ENCODE data around the gene LRRC7.
A peak's percentile ranks its signal among the peaks of the same experiment; 100 is the strongest.

Gene LRRC7

GRCh38 chr1:69852706-69853105 is 285.0 kb downstream of the LRRC7 start:
- no peaks in the 10 kb centered on the region for H3K4me1 ChIP-seq (ENCODE audit: insufficient read depth, low read length, poor library complexity, severe bottlenecking)
- TF ChIP-seq CTCF (conservative IDR thresholded peaks at IDR 0.05; ENCODE audit: low read length) (no peak), EZH2phosphoT487 (IDR thresholded peaks at IDR 0.05; ENCODE audit: borderline replicate concordance) (no peak)
- no peak overlapping the region for H2AFZ ChIP-seq (ENCODE audit: low read length)
- H3K9me3 ChIP-seq (ENCODE audit: insufficient read depth, low read depth, low read length) = no peaks in the 10 kb centered on the region
- H3K79me2 ChIP-seq (ENCODE audit: insufficient read depth, low read length) = no peaks in the 10 kb centered on the region
- no peaks in the 10 kb centered on the region for H3F3A ChIP-seq (ENCODE audit: low read depth)
- no peaks in the 10 kb centered on the region for H3K9me2 ChIP-seq (replicated peaks; ENCODE audit: low read depth, low read length)
- H3K9ac ChIP-seq (ENCODE audit: low read depth, low read length, poor library complexity, severe bottlenecking) = no peak overlapping the region
- no peaks in the 10 kb centered on the region for H3K27me3 ChIP-seq (ENCODE audit: insufficient read depth, low read length, poor library complexity, severe bottlenecking)
- H3K4me3 ChIP-seq (ENCODE audit: low read length, poor library complexity, severe bottlenecking) = no peak overlapping the region
- no peaks in the 10 kb centered on the region for H4K20me1 ChIP-seq (ENCODE audit: insufficient read depth, low read length, poor library complexity, severe bottlenecking)
- H3K36me3 ChIP-seq (ENCODE audit: insufficient read depth, low read length) = no peaks in the 10 kb centered on the region
- no peak overlapping the region for H3K4me2 ChIP-seq (ENCODE audit: low read depth, low read length, poor library complexity, severe bottlenecking)

- Histone ChIP-seq H3K9ac (ENCODE audit: low read depth, low read length, poor library complexity, severe bottlenecking) (no peak overlapping the region), H3K9me3 (ENCODE audit: insufficient read depth, low read depth, low read length) (no peaks in the 10 kb centered on the region), H2AFZ (ENCODE audit: low read length) (no peak overlapping the region; the same call in 1 of the 2 replicates), H3K4me2 (ENCODE audit: low read depth, low read length, poor library complexity, severe bottlenecking) (peak overlapping the region; percentile 32), H3K79me2 (ENCODE audit: insufficient read depth, low read length) (no peaks in the 10 kb centered on the region), H3K27me3 (ENCODE audit: insufficient read depth, low read length, poor library complexity, severe bottlenecking) (no peaks in the 10 kb centered on the region), H3K4me1 (ENCODE audit: insufficient read depth, low read length, poor library complexity, severe bottlenecking) (peaks cover 9% of the 10 kb centered on the region), H3F3A (ENCODE audit: low read depth) (no peaks in the 10 kb centered on the region), H4K20me1 (ENCODE audit: insufficient read depth, low read length, poor library complexity, severe bottlenecking) (no peaks in the 10 kb centered on the region), H3K36me3 (ENCODE audit: insufficient read depth, low read length) (no peaks in the 10 kb centered on the region), H3K9me2 (replicated peaks; ENCODE audit: low read depth, low read length) (no peaks in the 10 kb centered on the region), H3K4me3 (ENCODE audit: low read length, poor library complexity, severe bottlenecking) (peak overlapping the region; percentile 1)
- no peak for TF ChIP-seq CTCF (conservative IDR thresholded peaks at IDR 0.05; ENCODE audit: low read length)
- TF ChIP-seq EZH2phosphoT487 (IDR thresholded peaks at IDR 0.05; ENCODE audit: borderline replicate concordance) = no peak
Measured at GRCh38 chr1:69858534-69858933, 290.8 kb downstream of the LRRC7 start.

GRCh38 chr1:69861641-69862040 is 293.9 kb downstream of the LRRC7 start:
- no peaks in the 10 kb centered on the region for H3K27me3 ChIP-seq (ENCODE audit: insufficient read depth, low read length, poor library complexity, severe bottlenecking)
- no peaks in the 10 kb centered on the region for H3K9me3 ChIP-seq (ENCODE audit: insufficient read depth, low read depth, low read length)
- H3F3A ChIP-seq (ENCODE audit: low read depth) = no peaks in the 10 kb centered on the region
- H3K36me3 ChIP-seq (ENCODE audit: insufficient read depth, low read length) = no peaks in the 10 kb centered on the region
- peaks cover 9% of the 10 kb centered on the region for H3K4me1 ChIP-seq (ENCODE audit: insufficient read depth, low read length, poor library complexity, severe bottlenecking)
- no peak overlapping the region for H3K4me2 ChIP-seq (ENCODE audit: low read depth, low read length, poor library complexity, severe bottlenecking)
- H3K9ac ChIP-seq (ENCODE audit: low read depth, low read length, poor library complexity, severe bottlenecking) = no peak overlapping the region
- no peak overlapping the region for H3K4me3 ChIP-seq (ENCODE audit: low read length, poor library complexity, severe bottlenecking)
- no peak for TF ChIP-seq EZH2phosphoT487 (IDR thresholded peaks at IDR 0.05; ENCODE audit: borderline replicate concordance)
- no peak for TF ChIP-seq CTCF (conservative IDR thresholded peaks at IDR 0.05; ENCODE audit: low read length)
- no peaks in the 10 kb centered on the region for H4K20me1 ChIP-seq (ENCODE audit: insufficient read depth, low read length, poor library complexity, severe bottlenecking)
- H3K9me2 ChIP-seq (replicated peaks; ENCODE audit: low read depth, low read length) = no peaks in the 10 kb centered on the region
- H2AFZ ChIP-seq (ENCODE audit: low read length) = no peak overlapping the region
- H3K79me2 ChIP-seq (ENCODE audit: insufficient read depth, low read length) = no peaks in the 10 kb centered on the region
